ENCODE measurements around the gene ST3GAL6. TPM values are rescaled to one million over a fixed set of nuclear protein-coding genes. Genes with fewer than 3 reads are reported as not detected.

The ST3GAL6 gene, protein sequence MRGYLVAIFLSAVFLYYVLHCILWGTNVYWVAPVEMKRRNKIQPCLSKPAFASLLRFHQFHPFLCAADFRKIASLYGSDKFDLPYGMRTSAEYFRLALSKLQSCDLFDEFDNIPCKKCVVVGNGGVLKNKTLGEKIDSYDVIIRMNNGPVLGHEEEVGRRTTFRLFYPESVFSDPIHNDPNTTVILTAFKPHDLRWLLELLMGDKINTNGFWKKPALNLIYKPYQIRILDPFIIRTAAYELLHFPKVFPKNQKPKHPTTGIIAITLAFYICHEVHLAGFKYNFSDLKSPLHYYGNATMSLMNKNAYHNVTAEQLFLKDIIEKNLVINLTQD
- total RNA-seq: 2.9 and 5.4 TPM in 2 replicates

DNA sequence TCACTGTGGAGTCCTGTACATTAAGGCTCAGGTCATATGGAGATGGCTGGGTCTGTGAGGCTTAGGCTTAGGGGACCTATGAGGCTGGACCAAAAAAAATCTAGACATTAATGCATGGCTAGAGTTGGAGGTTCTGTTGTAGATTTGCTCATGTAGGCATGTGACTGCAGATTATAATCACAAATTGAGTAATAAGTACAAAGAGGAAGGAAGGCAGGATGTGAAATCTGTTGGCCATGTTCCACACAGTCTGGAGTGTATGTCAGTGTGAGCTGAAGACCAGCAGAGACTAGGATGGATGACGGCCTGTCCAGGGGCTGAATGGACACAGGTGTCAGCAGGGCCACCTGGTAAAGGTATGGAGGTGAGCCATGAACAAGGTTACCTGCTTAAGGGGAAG lies at the start of gene ST3GAL6:
Gene ST3GAL6, plus strand, starts transcription at position 265 of the 400 bp plus-strand sequence. CDS start 5,101 bp downstream, outside the sequence.
- H3K4me3 ChIP-seq (ENCODE audit: low read depth, low read length): no peak within 1 kb of the TSS
- no peaks in the 10 kb centered on the region for H3K36me3 ChIP-seq (ENCODE audit: control insufficient read depth, insufficient read depth, low read length)
- no peaks in the 10 kb centered on the region for H3K27me3 ChIP-seq (ENCODE audit: control insufficient read depth, insufficient read depth, low read length)
- DNase-seq (ENCODE audit: low read depth) (peak; percentile 58), FAIRE-seq (peak; percentile 52)
- TF ChIP-seq CTCF (IDR thresholded peaks at IDR 0.05; ENCODE audit: insufficient read depth, low read length, severe bottlenecking): no peak

DNA sequence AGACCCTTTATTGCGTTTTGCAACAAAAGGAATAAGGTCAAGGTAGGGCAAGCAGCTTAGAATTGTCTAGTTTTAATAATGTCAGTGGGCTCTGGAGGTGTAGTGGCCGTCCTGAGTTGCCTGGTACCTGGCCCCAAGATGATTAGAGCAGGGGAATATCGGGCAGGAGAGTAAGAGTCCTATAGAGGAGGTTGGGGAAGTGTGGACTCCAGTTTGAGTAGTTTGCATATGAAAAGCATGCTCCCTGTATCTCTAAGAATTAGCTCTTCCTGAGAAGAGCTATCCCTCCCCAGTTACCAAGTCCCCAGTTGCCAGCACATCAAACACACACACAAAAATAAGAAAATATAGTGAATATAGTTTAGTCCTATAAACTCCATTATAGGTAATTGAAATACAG lies 49.2 kb upstream of the ST3GAL6 start:
- TF ChIP-seq CTCF (IDR thresholded peaks at IDR 0.05; ENCODE audit: insufficient read depth, low read length, severe bottlenecking): no peak
- no peak for DNase-seq (ENCODE audit: low read depth)
- H3K27me3 ChIP-seq (ENCODE audit: control insufficient read depth, insufficient read depth, low read length): no peaks in the 10 kb centered on the region
- no peaks in the 10 kb centered on the region for H3K36me3 ChIP-seq (ENCODE audit: control insufficient read depth, insufficient read depth, low read length)
- H3K4me3 ChIP-seq (ENCODE audit: low read depth, low read length): no peak overlapping the region
- no peak for FAIRE-seq

- no peak for TF ChIP-seq CTCF (IDR thresholded peaks at IDR 0.05; ENCODE audit: insufficient read depth, low read length, severe bottlenecking)
These were observed 45.6 kb upstream of the ST3GAL6 start for GRCh38 chr3:98717584-98717983.

DNA sequence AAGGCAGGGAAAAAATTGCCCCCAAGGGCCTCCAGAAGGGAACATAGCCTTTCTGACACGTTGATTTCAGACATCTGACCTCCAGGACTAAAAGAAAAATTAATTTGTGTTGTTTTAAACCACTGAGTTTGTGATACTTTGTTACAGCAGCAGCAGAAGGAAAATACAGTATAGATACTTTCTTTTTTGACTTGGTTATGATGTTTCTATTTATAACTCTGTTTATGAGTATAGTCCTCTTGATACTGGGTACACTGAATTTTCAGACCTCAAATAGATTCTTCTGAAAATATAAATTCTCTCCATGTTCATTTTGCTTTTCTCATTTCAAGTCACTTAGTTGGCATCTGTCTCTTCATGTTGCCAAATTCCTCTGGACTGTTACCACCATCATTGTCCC lies 44.4 kb upstream of the ST3GAL6 start:
- H3K4me3 ChIP-seq (ENCODE audit: low read depth, low read length): no peak overlapping the region
- no peak for TF ChIP-seq CTCF (IDR thresholded peaks at IDR 0.05; ENCODE audit: insufficient read depth, low read length, severe bottlenecking)
- FAIRE-seq (no peak), DNase-seq (ENCODE audit: low read depth) (no peak)
- no peaks in the 10 kb centered on the region for H3K36me3 ChIP-seq (ENCODE audit: control insufficient read depth, insufficient read depth, low read length)
- H3K27me3 ChIP-seq (ENCODE audit: control insufficient read depth, insufficient read depth, low read length): no peaks in the 10 kb centered on the region

More at GRCh38 chr3:98717584-98717983, 45.6 kb upstream of the ST3GAL6 start:
- Histone ChIP-seq H3K4me3 (ENCODE audit: low read depth, low read length) (no peak overlapping the region), H3K27me3 (ENCODE audit: control insufficient read depth, insufficient read depth, low read length) (no peaks in the 10 kb centered on the region), H3K36me3 (ENCODE audit: control insufficient read depth, insufficient read depth, low read length) (no peaks in the 10 kb centered on the region)
- FAIRE-seq (no peak), DNase-seq (ENCODE audit: low read depth) (no peak)

DNA sequence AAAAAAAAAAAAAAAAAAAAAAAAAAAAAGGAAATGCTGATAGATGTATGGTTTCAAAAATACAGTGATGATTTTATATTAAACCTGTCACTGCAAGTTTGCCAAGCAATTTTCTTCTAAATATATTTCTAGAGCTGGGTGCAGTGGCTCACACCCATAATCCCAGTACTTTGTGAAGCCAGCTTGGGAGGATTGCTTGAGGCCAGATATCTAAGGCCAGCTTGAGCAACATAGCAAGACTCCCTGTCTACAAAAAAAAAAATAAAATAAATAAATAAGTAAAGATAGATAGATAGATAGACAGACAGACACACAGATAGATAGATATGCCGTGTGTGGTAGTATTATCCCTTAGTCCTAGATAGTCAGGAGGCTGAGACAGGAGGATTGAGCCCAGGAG lies 41.4 kb upstream of the ST3GAL6 start:
- no peaks in the 10 kb centered on the region for H3K27me3 ChIP-seq (ENCODE audit: control insufficient read depth, insufficient read depth, low read length)
- H3K36me3 ChIP-seq (ENCODE audit: control insufficient read depth, insufficient read depth, low read length): no peaks in the 10 kb centered on the region
- TF ChIP-seq CTCF (IDR thresholded peaks at IDR 0.05; ENCODE audit: insufficient read depth, low read length, severe bottlenecking): no peak
- FAIRE-seq (no peak), DNase-seq (ENCODE audit: low read depth) (no peak)
- H3K4me3 ChIP-seq (ENCODE audit: low read depth, low read length): no peak overlapping the region

DNA sequence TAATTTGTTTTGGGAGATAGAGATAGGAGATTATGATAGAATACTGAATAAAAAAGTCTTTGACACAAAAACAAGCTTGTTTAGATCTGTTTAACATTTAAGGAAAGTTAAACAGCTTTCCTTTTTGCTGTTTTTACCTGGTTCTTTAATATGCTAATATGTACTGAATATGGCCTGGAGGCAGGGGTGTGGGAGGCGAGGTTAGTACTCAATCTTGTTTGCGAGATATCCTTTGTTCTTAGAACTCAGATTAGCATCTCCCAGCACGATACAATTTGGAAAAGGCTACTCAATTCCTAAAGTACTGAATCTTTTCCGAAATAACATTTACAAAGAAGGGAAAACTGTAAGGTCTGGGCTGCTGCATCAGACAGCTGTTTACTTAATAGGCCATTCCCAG lies 40.8 kb upstream of the ST3GAL6 start:
- Histone ChIP-seq H3K4me3 (ENCODE audit: low read depth, low read length) (no peak overlapping the region), H3K36me3 (ENCODE audit: control insufficient read depth, insufficient read depth, low read length) (no peaks in the 10 kb centered on the region), H3K27me3 (ENCODE audit: control insufficient read depth, insufficient read depth, low read length) (no peaks in the 10 kb centered on the region)
- TF ChIP-seq CTCF (IDR thresholded peaks at IDR 0.05; ENCODE audit: insufficient read depth, low read length, severe bottlenecking): no peak
- FAIRE-seq: no peak
- DNase-seq (ENCODE audit: low read depth): no peak
